Body of pancreas (tissue), 4 donors: Measurements from ENCODE around the gene PACS1. TPM values are rescaled to one million over a fixed set of nuclear protein-coding genes. Genes with fewer than 3 reads are reported as not detected.

Experiments used
- ATAC-seq: fragments of 150-250 bp; one replicate; pipeline ENCODE4 v1.9.1; 2016
- DNase-seq, 4 donors: peaks; one replicate each; pipeline ENCODE4 v3.0.0-alpha.2; 2019
- H3K27ac ChIP-seq, 4 donors: fragments of 200-600 bp; sonication (generic); 1 replicate in 3 of 4; 2 replicates in 1 of 4; pipeline versions ENCODE4 v1.5.1 to v1.6.1; 2016 to 2019; ENCODE audit warnings: mild to moderate bottlenecking in 1 of 4, mixed read lengths in 1 of 4, moderate library complexity in 1 of 4
- H3K27me3 ChIP-seq, 2 donors: fragments of 200-600 bp; sonication (generic); one replicate each; pipeline ENCODE4 v1.6.0; 2016; ENCODE audit warnings: mild to moderate bottlenecking in 1 of 2
- H3K36me3 ChIP-seq, 2 donors: fragments of 200-600 bp; sonication (generic); replicated peaks in 1 of 2; 2 replicates each; pipeline ENCODE4 v1.5.1; 2016; ENCODE audit warnings: low read depth in 2 of 2; ENCODE audit not compliant: insufficient read depth in 1 of 2
- H3K4me1 ChIP-seq: fragments of 200-600 bp; sonication (generic); one replicate; pipeline ENCODE4 v1.6.0; 2016
- H3K4me3 ChIP-seq, 2 donors: fragments of 200-600 bp; sonication (generic); 1 replicate in 1 of 2; 2 replicates in 1 of 2; pipeline ENCODE4 v1.5.1; 2016 to 2019
- H3K9me3 ChIP-seq, 3 donors: fragments of 200-600 bp; sonication (generic); 1 replicate in 2 of 3; 2 replicates in 1 of 3; pipeline ENCODE4 v1.5.1; 2016
- CTCF ChIP-seq, 7 experiments: fragments of 450-650 bp in 4 of 7; fragments of 200-600 bp in 3 of 7; sonication (generic) in 3 of 7; IDR thresholded peaks; one replicate each; pipeline ENCODE4 v1.5.1; 2016 to 2019; ENCODE audit warnings: antibody characterized with exemption in 7 of 7
- POLR2A ChIP-seq, 3 donors: fragments of 450-650 bp; IDR thresholded peaks; one replicate each; pipeline ENCODE4 v1.6.1; 2016; ENCODE audit warnings: antibody characterized with exemption in 3 of 3, mild to moderate bottlenecking in 2 of 3
- WGBS, 2 donors: methylation state at CpG; one replicate each; pipeline ENCODE4 v1.1.5; 2017; 5-methylcytosine and 5-hydroxymethylcytosine counted together
- intact Hi-C: fragments of 100-400 bp; cut with DNase I; formaldehyde crosslinking; loops from one replicate; pipeline ENCODE4 v1.15.1; 2023
- total RNA-seq, 2 donors: library from RNA; depleted of rRNA; stranded (reverse); fragments of >200 nt; gene quantifications; one replicate each; pipeline ENCODE4 v1.1.0, GENCODE V29; 2016

Gene PACS1
- total RNA-seq, 2 donors from 2014 or later: 17.5 to 19.7 TPM

- intact Hi-C loops: no loop called here
- Histone ChIP-seq H3K4me1 (no peaks in the 10 kb centered on the region), H3K27ac (no peak overlapping the region), H3K36me3 (no peaks in the 10 kb centered on the region), H3K4me3 (no peak overlapping the region), H3K27me3 (no peaks in the 10 kb centered on the region), H3K9me3 (no peaks in the 10 kb centered on the region)
- no peak for TF ChIP-seq POLR2A (IDR thresholded peaks at IDR 0.05)
- no peak for TF ChIP-seq CTCF (IDR thresholded peaks at IDR 0.05)
- no peak for ATAC-seq
- 96 to 98% methylated on average over 4 of the region's 4 CpGs for WGBS, 2 donors
- DNase-seq: no peak
Observed at GRCh38 chr11:66187453-66187852, 117.4 kb downstream of the PACS1 start.

GRCh38 chr11:66188580-66188979, 118.5 kb downstream of the PACS1 start:
- 81 to 91% methylated on average over 3 of the region's 3 CpGs for WGBS, 2 donors
- TF ChIP-seq CTCF (IDR thresholded peaks at IDR 0.05) (no peak), POLR2A (IDR thresholded peaks at IDR 0.05) (no peak)
- Histone ChIP-seq H3K36me3 (peaks cover 0 to 1% of the 10 kb centered on the region in 2 donors), H3K4me3 (no peak overlapping the region), H3K4me1 (no peaks in the 10 kb centered on the region), H3K27me3 (no peaks in the 10 kb centered on the region), H3K27ac (no peak overlapping the region), H3K9me3 (no peaks in the 10 kb centered on the region)
- ATAC-seq (no peak), DNase-seq (no peak)
- intact Hi-C loops: no loop called here

GRCh38 chr11:66189031-66189745, 119.1 kb downstream of the PACS1 start:
- peaks cover 0 to 1% of the 10 kb centered on the region in 2 donors for H3K36me3 ChIP-seq
- ATAC-seq: no peak
- WGBS, 2 donors: 54 to 64% methylated on average over 8 of the region's 8 CpGs
- no peaks in the 10 kb centered on the region for H3K9me3 ChIP-seq
- no peak overlapping the region for H3K4me3 ChIP-seq
- intact Hi-C loops: no loop called here
- no peak for DNase-seq
- no peaks in the 10 kb centered on the region for H3K27me3 ChIP-seq
- H3K4me1 ChIP-seq: no peaks in the 10 kb centered on the region
- H3K27ac ChIP-seq: no peak overlapping the region
- TF ChIP-seq CTCF (IDR thresholded peaks at IDR 0.05) (no peak), POLR2A (IDR thresholded peaks at IDR 0.05) (no peak)

- Histone ChIP-seq H3K27ac (no peak overlapping the region), H3K4me3 (no peak overlapping the region), H3K27me3 (no peaks in the 10 kb centered on the region), H3K4me1 (no peaks in the 10 kb centered on the region), H3K36me3 (peaks cover 0 to 1% of the 10 kb centered on the region in 2 donors), H3K9me3 (no peaks in the 10 kb centered on the region)
- DNase-seq: no peak
- TF ChIP-seq CTCF (IDR thresholded peaks at IDR 0.05) (no peak), POLR2A (IDR thresholded peaks at IDR 0.05) (no peak)
- no peak for ATAC-seq
- WGBS, 2 donors: 76 to 79% methylated on average over 6 of the region's 6 CpGs
- intact Hi-C loops: no loop called here
Observed at GRCh38 chr11:66190786-66191185, 120.7 kb downstream of the PACS1 start.
